Fibroblast of pulmonary artery (primary cell): ENCODE measurements around the gene PAPPA.

Source experiments
- DNase-seq: peaks from one replicate; pipeline ENCODE4 v3.0.0-alpha.2; 2010; ENCODE audit warnings: low read depth
- H3K4me3 ChIP-seq: replicated peaks from 2 replicates; pipeline ENCODE4 v1.5.1; 2011; ENCODE audit warnings: low read depth, mild to moderate bottlenecking, control low read depth, low read length, moderate library complexity
- TF ChIP-seq, protein P1 (sequence below): IDR thresholded peaks from 2 replicates; pipeline ENCODE4 v1.5.1; 2011; ENCODE audit warnings: mild to moderate bottlenecking, control low read depth, low read length, inconsistent platforms; ENCODE audit errors: missing control alignments

PAPPA gene

DNA sequence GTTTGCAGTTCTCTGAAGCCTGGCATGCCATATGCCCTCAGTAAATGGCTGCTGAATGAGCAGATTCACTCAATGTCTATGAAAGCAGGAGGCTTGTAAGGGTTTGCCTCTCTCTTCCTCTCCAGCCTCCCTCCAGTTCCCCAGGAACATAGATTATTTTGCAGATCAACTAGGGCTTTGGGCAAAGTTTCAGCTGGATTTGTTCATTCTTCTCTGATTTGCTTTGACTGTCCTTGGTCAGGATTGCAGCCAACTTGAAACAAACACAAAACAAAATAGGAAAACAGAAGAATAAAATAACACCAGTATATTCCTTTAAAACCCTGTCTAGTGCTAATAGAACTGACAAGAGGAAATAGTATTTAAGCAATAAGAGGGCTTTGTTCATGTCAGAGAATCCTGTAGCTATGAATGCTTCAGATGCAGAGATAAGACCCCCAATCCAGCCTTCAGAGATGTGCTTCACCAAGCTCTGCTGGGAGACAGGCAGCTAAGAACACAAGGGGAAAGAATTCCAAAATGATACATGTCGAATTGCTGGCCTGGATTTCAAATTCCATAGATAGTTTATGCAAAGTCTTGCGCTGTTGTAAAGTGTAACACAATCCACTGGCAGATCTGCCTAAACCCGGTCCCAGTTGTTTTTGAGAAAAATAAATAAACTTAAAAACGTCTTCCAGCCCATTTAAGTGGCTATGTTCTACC is 174.3 kb downstream of the PAPPA start:
- no peak overlapping the region for H3K4me3 ChIP-seq
- peak; percentile 56 for DNase-seq
- TF ChIP-seq, protein P1, sequence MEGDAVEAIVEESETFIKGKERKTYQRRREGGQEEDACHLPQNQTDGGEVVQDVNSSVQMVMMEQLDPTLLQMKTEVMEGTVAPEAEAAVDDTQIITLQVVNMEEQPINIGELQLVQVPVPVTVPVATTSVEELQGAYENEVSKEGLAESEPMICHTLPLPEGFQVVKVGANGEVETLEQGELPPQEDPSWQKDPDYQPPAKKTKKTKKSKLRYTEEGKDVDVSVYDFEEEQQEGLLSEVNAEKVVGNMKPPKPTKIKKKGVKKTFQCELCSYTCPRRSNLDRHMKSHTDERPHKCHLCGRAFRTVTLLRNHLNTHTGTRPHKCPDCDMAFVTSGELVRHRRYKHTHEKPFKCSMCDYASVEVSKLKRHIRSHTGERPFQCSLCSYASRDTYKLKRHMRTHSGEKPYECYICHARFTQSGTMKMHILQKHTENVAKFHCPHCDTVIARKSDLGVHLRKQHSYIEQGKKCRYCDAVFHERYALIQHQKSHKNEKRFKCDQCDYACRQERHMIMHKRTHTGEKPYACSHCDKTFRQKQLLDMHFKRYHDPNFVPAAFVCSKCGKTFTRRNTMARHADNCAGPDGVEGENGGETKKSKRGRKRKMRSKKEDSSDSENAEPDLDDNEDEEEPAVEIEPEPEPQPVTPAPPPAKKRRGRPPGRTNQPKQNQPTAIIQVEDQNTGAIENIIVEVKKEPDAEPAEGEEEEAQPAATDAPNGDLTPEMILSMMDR, result no peak

DNA sequence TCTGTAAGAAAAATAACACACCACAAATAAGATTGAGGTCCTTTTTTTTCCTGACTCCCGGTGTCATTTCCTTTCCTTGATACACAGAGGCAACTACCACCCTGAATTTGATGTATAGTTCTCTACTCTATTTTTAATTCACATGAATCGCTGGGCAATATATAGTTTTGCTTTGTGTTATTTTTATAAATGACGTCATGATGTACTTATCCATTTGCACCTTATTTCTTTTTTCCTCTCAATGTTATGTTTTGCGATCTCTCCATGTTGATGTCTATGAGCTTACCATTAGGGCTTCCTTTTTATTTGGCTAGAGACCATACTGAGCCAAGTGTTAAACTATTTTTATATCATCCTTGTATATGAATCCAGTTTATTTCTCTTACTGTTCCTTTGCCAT is 175.9 kb downstream of the PAPPA start:
- TF ChIP-seq, protein P1, result no peak
- no peak for DNase-seq
- no peak overlapping the region for H3K4me3 ChIP-seq

DNA sequence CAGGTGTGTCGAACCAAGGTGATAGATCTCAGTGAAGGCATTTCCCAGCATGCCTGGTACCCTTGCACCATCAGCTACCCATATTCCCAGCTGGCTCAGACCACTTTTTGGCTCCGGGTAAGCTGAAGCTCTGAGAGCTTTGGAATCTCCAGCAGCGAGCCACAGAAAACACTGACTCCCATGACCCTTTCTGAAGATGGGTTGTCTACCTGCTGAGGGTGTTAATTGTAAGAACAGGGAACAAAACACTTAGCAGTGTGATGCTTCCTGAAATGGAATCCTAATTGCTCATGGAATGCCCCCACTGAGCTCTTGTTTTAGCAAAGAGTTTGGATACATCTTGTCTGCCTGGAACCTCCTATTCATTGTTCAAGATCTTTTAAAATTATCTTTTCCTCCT is 177.7 kb downstream of the PAPPA start:
- TF ChIP-seq, protein P1, result no peak
- no peak for DNase-seq
- no peak overlapping the region for H3K4me3 ChIP-seq

DNA sequence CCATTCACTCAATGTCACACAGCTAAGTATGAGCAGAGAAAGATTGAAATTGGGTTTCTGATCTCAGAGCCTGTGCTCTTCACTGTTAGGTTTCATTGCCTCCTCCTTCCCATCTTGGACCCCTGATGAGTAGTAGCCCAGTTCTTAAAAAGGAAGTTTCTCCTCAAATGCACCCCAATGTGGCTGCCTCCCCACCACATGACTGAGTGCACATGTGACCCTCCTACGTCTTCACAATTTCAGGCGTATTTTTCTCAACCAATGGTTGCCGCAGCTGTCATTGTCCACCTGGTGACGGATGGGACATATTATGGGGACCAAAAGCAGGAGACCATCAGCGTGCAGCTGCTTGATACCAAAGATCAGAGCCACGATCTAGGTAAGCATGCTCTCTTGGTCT is 178.5 kb downstream of the PAPPA start:
- no peak for DNase-seq
- TF ChIP-seq, protein P1, result no peak
- no peak overlapping the region for H3K4me3 ChIP-seq

DNA sequence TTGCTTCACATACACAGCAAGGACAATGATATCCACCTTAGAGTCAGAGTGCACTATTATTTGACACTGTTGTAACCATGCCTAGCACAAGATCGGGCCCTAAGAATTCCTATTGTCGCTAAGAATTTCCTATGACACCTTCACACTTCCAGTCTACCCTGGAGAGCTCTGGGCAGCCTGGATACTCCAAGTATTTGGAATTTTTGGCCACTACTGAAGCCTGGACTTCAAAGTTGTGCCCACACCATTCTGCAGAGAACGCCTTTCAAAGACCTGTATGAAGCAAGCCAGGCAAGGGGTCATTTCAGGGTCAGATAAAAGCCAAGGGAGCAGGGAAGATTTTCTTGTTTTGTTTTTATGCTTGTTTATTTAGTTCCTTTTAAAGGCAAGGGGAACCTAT is 179.7 kb downstream of the PAPPA start:
- no peak for DNase-seq
- H3K4me3 ChIP-seq, result no peak overlapping the region
- TF ChIP-seq, protein P1, result no peak

DNA sequence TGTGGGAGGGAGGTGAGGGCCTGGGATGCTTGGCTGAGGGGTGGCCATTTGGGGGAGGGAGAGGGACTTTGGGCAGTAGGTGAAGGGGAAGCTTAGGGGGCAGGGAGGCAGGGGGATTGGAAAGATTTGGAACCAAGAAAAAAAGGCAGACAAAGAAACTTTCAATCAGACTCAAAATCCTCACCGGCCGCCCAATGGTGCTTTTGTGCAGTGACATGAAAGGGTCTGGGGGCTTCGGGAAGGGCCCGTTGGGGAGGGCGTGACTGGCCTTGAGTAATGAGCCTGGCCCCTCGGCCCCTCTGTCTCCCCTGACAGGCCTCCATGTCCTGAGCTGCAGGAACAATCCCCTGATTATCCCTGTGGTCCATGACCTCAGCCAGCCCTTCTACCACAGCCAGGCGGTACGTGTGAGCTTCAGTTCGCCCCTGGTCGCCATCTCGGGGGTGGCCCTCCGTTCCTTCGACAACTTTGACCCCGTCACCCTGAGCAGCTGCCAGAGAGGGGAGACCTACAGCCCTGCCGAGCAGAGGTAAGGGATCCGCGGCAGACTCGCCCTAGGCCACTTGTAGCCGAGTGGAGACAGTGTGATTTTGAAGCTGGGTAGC is 181.1 kb downstream of the PAPPA start:
- TF ChIP-seq, protein P1, result no peak
- H3K4me3 ChIP-seq, result no peak overlapping the region
- DNase-seq, result no peak

DNA sequence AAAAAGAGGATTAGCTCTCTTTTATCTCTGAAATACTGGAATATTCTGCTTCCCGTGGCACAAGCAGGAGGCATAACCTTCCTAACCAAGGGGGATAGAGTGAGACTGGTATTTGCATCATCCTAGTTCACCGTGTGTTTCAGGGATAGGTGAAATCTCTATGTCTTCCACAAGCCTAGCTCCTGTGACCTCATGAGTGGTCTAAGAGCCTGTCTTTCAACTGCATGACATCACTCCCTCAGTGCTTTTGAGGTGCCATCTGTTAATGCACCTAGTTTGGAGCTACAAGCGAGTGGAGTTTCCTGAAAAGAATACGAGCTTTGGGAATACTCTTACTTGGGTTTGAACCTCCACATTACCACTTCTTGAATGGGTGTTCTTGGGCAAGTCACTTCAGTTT is 181.8 kb downstream of the PAPPA start:
- no peak for DNase-seq
- H3K4me3 ChIP-seq, result no peak overlapping the region
- TF ChIP-seq, protein P1, result no peak
